Keratinocyte (primary cell): ENCODE data around the gene GOLT1A. TPM values are rescaled to one million over a fixed set of nuclear protein-coding genes. Genes with fewer than 3 reads are reported as not detected.

ENCODE experiments used
- DNase-seq: peaks from one replicate; pipeline ENCODE4 v3.0.0-alpha.2; 2011; ENCODE audit warnings: low read depth, missing footprints, low spot score
- FAIRE-seq: peaks from 2 replicates; lab custom pipeline; 2011; peaks lifted over from hg19 to GRCh38; lab: Jason Lieb, UNC
- H2AFZ ChIP-seq: 2 replicates; pipeline ENCODE4 v1.6.0; 2012; ENCODE audit warnings: low read length, control low read depth, inconsistent platforms; ENCODE audit not compliant: control insufficient read depth
- H3K27ac ChIP-seq: 2 replicates; pipeline ENCODE4 v1.5.1; 2011; ENCODE audit warnings: low read length; ENCODE audit not compliant: control insufficient read depth, insufficient read depth
- H3K27me3 ChIP-seq: 3 replicates; pipeline ENCODE4 v1.6.0; 2011; ENCODE audit warnings: low read length; ENCODE audit not compliant: control insufficient read depth, insufficient read depth; ENCODE audit errors: extremely low read depth
- H3K36me3 ChIP-seq, 2 experiments: 2 replicates in 1 of 2; 3 replicates in 1 of 2; pipeline ENCODE4 v1.5.1; 2011; ENCODE audit warnings: low read length in 2 of 2, mild to moderate bottlenecking in 1 of 2; ENCODE audit not compliant: control insufficient read depth in 2 of 2, insufficient read depth in 2 of 2; ENCODE audit errors: extremely low read depth in 1 of 2
- H3K4me1 ChIP-seq: 3 replicates; pipeline ENCODE4 v1.5.1; 2011; ENCODE audit warnings: low read length; ENCODE audit not compliant: control insufficient read depth, insufficient read depth; ENCODE audit errors: extremely low read depth
- H3K4me2 ChIP-seq: 3 replicates; pipeline ENCODE4 v1.6.0; 2011; ENCODE audit warnings: low read depth, low read length; ENCODE audit not compliant: control insufficient read depth, insufficient read depth; ENCODE audit errors: extremely low read depth
- H3K4me3 ChIP-seq, 3 experiments: fragments of 200-600 bp in 1 of 3; sonication (generic) in 1 of 3; 2 replicates in 2 of 3; 3 replicates in 1 of 3; pipeline ENCODE4 v1.5.1; 2011 to 2016; ENCODE audit warnings: low read length in 3 of 3, mild to moderate bottlenecking in 3 of 3, control low read depth in 2 of 3, inconsistent platforms in 1 of 3, low read depth in 1 of 3, mixed read lengths in 1 of 3, mixed run types in 1 of 3, moderate library complexity in 1 of 3; ENCODE audit not compliant: control insufficient read depth in 2 of 3, insufficient read depth in 2 of 3; ENCODE audit errors: extremely low read depth in 1 of 3
- H3K79me2 ChIP-seq: 2 replicates; pipeline ENCODE4 v1.6.0; 2012; ENCODE audit warnings: low read length; ENCODE audit not compliant: control insufficient read depth, insufficient read depth
- H3K9ac ChIP-seq: 3 replicates; pipeline ENCODE4 v1.6.0; 2011; ENCODE audit warnings: low read length; ENCODE audit not compliant: control insufficient read depth, insufficient read depth; ENCODE audit errors: extremely low read depth
- H3K9me1 ChIP-seq: 3 replicates; pipeline ENCODE4 v1.6.0; 2011; ENCODE audit warnings: low read length; ENCODE audit not compliant: control insufficient read depth, insufficient read depth; ENCODE audit errors: extremely low read depth
- H3K9me3 ChIP-seq: 2 replicates; pipeline ENCODE4 v1.5.1; 2012; ENCODE audit warnings: low read depth, low read length; ENCODE audit not compliant: control insufficient read depth
- H4K20me1 ChIP-seq: 3 replicates; pipeline ENCODE4 v1.6.0; 2011; ENCODE audit warnings: low read length; ENCODE audit not compliant: control insufficient read depth, insufficient read depth; ENCODE audit errors: extremely low read depth
- EZH2 ChIP-seq: IDR thresholded peaks from one replicate; pipeline ENCODE4 v1.6.1; 2012; ENCODE audit warnings: inconsistent platforms, mild to moderate bottlenecking, low read length, moderate library complexity
- dilution Hi-C: fragments of 300-500 bp; cut with MboI; formaldehyde crosslinking; loops from one replicate; pipeline ENCODE4 v1.7.0; 2020; ENCODE audit warnings: low sequenced_read_pairs; ENCODE audit not compliant: extremely low pct_ligation_motif_present
- polyA plus RNA-seq, 5 experiments: library from polyadenylated mRNA; depleted of rRNA in 3 of 5; stranded (reverse) in 3 of 5; stranded (forward) in 1 of 5; unstranded in 1 of 5; fragments of >200 nt; gene quantifications; 1 replicate in 1 of 5; 2 replicates in 3 of 5; 3 replicates in 1 of 5; pipeline versions ENCODE4 v1.2.1 to v1.2.3, GENCODE V29; 2011 to 2012; ENCODE audit warnings: missing spikeins in 2 of 5, low read depth in 1 of 5, low replicate concordance in 1 of 5
- TF ChIP-seq, protein P1 (sequence below), 3 experiments: IDR thresholded peaks in 1 of 3; conservative IDR thresholded peaks in 1 of 3; optimal IDR thresholded peaks in 1 of 3; 2 replicates in 2 of 3; 3 replicates in 1 of 3; pipeline versions ENCODE3 to v1.5.1; 2011; ENCODE audit warnings: low read length in 3 of 3, mild to moderate bottlenecking in 3 of 3, moderate library complexity in 2 of 3, control low read depth in 1 of 3, inconsistent platforms in 1 of 3; ENCODE audit not compliant: insufficient read depth in 2 of 3; ENCODE audit errors: extremely low read depth in 1 of 3

GOLT1A gene
- polyA plus RNA-seq, 1 donor (not counting 4 experiments of a cell fraction or from before 2014, with no cell fraction given) = 0.46 TPM

DNA sequence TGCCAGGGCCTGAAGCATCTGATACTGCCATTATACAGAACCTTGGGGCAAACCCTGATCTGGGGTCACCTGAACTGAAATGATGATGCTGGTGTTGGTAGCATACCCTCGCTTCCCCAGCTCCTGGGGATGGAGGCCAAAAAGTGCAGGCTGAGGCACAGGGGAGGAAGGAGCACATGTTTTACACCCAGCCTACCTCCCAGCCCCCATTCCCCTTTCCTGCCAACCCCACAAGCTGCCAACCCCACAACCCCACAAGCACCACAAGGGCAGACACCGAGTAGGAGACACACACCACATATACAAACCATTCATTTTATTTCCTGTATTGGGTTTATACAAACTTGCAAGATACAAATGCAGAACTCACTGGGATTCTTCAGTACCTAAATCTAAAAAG lies 4.8 kb upstream of the GOLT1A start:
- Histone ChIP-seq H3K4me3 (no peak overlapping the region), H3K9me1 (no peaks in the 10 kb centered on the region), H4K20me1 (no peaks in the 10 kb centered on the region), H3K36me3 (peaks cover 0 to 3% of the 10 kb centered on the region in 2 experiments), H3K9ac (no peak overlapping the region), H3K27me3 (no peaks in the 10 kb centered on the region), H2AFZ (no peak overlapping the region), H3K27ac (no peak overlapping the region), H3K4me1 (peaks cover 10% of the 10 kb centered on the region), H3K4me2 (no peak overlapping the region), H3K9me3 (no peaks in the 10 kb centered on the region), H3K79me2 (no peaks in the 10 kb centered on the region)
- no peak for DNase-seq
- FAIRE-seq = no peak
- dilution Hi-C loops = no loop called here
- TF ChIP-seq, protein P1, sequence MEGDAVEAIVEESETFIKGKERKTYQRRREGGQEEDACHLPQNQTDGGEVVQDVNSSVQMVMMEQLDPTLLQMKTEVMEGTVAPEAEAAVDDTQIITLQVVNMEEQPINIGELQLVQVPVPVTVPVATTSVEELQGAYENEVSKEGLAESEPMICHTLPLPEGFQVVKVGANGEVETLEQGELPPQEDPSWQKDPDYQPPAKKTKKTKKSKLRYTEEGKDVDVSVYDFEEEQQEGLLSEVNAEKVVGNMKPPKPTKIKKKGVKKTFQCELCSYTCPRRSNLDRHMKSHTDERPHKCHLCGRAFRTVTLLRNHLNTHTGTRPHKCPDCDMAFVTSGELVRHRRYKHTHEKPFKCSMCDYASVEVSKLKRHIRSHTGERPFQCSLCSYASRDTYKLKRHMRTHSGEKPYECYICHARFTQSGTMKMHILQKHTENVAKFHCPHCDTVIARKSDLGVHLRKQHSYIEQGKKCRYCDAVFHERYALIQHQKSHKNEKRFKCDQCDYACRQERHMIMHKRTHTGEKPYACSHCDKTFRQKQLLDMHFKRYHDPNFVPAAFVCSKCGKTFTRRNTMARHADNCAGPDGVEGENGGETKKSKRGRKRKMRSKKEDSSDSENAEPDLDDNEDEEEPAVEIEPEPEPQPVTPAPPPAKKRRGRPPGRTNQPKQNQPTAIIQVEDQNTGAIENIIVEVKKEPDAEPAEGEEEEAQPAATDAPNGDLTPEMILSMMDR (optimal IDR thresholded peaks at IDR 0.05 in 1 of 3, IDR thresholded peaks at IDR 0.05 in 1 of 3, conservative IDR thresholded peaks at IDR 0.05 in 1 of 3; ENCODE audit: extremely low read depth in 1 of 3, insufficient read depth in 2 of 3, low read length in 3 of 3) = no peak
- no peak for TF ChIP-seq EZH2

DNA sequence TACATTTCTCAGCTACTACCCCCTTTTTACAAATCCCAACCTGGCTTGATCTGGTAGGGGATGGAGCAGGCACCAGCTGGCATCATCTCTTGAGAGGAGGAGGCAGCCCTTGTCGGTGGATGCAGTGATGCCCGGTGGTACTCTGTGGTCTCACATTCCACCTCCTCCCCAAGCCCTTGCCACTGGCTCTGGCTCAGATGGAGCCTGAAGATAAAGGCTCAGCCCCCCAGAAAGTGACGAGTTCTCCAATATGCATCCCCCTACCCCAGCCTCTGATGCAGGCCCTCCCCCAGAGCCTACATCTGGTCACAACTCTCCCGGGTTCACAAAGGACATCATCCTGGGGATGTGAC lies 3.8 kb upstream of the GOLT1A start:
- no peak overlapping the region for H3K4me2 ChIP-seq
- H3K9me3 ChIP-seq = no peaks in the 10 kb centered on the region
- H2AFZ ChIP-seq = no peak overlapping the region
- H3K79me2 ChIP-seq = no peaks in the 10 kb centered on the region
- H3K27ac ChIP-seq = no peak overlapping the region
- TF ChIP-seq, protein P1 (optimal IDR thresholded peaks at IDR 0.05 in 1 of 3, IDR thresholded peaks at IDR 0.05 in 1 of 3, conservative IDR thresholded peaks at IDR 0.05 in 1 of 3; ENCODE audit: extremely low read depth in 1 of 3, insufficient read depth in 2 of 3, low read length in 3 of 3) = no peak
- no peak for TF ChIP-seq EZH2
- dilution Hi-C loops = no loop called here
- DNase-seq = no peak
- no peaks in the 10 kb centered on the region for H4K20me1 ChIP-seq
- peaks cover 0 to 3% of the 10 kb centered on the region in 2 experiments for H3K36me3 ChIP-seq
- no peak for FAIRE-seq
- no peak overlapping the region for H3K9ac ChIP-seq
- no peak overlapping the region for H3K4me3 ChIP-seq
- H3K9me1 ChIP-seq = no peaks in the 10 kb centered on the region
- no peaks in the 10 kb centered on the region for H3K27me3 ChIP-seq
- H3K4me1 ChIP-seq = peaks cover 10% of the 10 kb centered on the region
